ENCODE data around the gene NAA15.
"Not testable (repeated sequence)": the region's sequence is repeated elsewhere in the genome, so short reads cannot be mapped to it uniquely, and the experiment has no call there.

Gene NAA15

DNA sequence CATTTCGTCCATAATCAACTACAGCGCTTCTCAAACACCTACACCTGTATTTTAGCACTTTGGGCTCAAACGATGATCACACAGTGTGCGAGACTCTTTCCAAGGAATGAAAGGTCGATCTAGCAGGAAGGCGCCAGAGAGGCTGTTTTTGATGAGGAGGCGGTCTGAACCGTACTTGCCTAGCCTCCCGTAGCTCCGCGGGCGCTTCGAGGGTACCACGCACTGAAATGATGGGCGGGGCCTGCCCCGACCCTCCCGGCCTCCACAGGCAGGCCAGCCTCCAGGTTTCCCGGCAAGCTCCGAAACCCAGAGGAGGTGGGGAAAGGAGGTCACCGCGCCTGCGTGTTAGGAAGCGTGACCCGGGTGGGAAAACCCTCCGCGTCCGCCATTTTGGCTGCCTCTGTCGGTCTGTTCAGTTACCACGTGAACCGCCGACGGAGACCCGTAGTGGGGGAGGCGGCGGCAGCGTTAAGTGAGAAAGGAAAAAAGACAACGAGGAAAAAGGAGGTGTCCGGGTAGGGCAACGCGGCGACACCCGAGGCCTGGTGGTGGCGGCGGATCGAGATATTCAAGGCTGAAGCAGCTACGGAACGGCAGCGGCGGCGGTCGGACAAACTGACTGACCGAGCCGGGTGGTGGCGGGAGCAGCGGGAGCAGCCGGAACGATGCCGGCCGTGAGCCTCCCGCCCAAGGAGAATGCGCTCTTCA, at the start of gene NAA15:
TSS of gene NAA15 (plus strand) at position 393 of the 708 bp plus-strand sequence. CDS start at position 666, 273 bp downstream.
- peak; percentile 99 for DNase-seq (ENCODE audit: low spot score)

DNA sequence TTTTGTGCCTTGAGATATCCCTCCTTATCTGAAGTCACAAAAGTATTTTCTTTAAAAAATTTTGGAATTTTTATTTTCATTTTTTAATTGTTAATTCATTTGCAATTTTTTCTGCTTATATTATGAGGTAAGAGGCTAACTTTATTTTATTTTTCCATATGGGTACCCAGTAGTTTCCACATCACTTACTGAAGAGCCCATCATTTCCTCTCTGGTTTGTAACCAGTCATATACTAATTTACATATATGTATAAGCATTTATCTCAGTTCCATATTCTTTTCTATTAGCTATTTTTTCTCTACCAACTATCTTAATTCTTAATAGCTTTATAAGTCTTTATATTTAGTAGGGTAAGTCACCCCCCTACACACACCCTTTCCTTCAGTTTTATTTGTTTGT, 48.3 kb upstream of the NAA15 start:
- DNase-seq (ENCODE audit: low spot score): no peak

DNA sequence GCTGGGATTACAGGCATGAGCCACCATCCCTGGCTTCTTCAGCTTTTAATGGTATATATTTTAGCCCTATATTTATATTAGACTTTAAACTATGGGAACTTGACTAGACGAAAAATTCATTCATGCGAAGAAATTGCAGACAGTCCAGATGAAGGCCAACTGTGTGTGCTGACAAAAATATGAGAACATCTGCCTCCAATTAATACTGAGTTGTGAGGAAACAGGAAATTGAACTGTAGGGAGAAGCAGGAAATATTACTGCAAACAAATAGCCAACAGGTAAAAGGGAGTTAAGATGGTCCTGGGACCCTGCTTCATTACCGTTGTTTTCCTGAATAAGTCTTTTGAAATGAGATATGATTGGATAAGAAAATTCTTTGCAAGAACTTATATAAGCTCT, 47.6 kb upstream of the NAA15 start:
- DNase-seq (ENCODE audit: low spot score): peak; percentile 22

DNA sequence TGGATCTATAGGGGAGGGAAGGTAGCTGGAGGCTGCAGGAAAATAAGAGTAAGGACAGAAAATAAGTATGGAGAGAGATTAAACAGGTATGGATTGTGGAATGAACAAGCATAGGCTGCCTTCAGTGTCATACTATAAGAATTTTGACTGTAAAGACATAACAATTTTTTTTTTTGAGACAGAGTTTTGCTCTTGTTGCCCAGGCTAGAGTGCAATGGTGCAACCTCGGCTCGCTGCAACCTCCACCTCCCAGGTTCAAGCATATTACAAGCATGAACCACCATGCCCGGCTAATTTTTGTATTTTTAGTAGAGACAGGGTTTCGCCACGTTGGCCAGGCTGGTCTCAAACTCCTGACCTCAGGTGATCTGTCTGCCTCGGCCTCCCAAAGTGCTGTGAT, 45.7 kb upstream of the NAA15 start:
- DNase-seq (ENCODE audit: low spot score): not testable (repeated sequence)

DNA sequence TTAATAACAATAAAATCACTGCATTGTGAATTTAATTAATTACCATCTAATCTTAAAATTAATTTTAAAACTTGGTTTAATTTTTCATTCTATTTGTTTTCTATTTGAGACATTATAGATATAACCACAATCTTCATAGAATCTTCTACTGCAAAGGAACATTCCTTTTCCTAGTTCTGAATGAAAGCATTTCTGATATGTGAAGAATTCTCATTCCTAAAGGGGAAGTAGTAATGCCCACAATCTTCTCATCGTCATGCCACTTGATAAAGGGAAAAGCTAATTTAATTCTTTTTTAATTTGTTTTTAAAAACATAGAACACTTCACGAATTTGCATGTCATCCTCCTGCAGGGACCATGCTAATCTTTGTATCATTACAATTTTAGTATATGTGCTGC, 45.0 kb upstream of the NAA15 start:
- DNase-seq (ENCODE audit: low spot score): no peak

DNA sequence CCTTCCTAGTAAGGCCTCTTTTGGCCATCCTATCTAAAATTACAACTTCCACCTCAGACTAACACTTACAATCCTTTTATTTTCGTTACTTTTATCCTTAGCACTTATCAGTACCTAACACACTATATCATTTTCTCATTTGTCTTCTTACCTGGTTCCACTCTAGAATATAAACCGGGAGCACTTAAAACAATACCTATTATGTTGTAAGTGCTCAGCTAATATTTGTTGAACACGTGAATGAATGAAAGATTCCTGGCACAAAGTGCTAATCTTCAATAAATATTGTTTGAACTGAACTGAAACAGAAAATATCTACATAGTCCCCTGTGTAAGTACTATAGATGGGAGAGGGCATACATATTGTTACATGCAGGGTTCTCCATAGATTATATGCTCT, 35.7 kb upstream of the NAA15 start:
- no peak for DNase-seq (ENCODE audit: low spot score)

DNA sequence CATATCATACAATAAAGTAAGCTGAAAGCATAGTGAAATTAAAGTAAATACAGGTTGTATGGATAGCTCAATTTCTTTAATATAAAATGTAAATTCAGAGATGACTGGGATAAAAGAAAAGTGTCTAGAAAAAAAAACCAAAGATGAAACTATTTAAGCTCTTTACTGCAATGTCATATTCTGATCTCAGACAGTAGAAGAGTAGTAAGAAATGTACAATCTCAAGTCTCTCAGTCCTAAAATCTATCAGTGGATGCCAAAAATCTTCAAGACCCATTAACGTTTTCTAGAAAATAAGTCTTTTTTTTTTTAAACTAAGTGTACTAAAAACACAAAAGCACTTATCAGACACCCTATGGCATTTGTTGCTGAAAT, 35.1 kb upstream of the NAA15 start:
- no peak for DNase-seq (ENCODE audit: low spot score)

DNA sequence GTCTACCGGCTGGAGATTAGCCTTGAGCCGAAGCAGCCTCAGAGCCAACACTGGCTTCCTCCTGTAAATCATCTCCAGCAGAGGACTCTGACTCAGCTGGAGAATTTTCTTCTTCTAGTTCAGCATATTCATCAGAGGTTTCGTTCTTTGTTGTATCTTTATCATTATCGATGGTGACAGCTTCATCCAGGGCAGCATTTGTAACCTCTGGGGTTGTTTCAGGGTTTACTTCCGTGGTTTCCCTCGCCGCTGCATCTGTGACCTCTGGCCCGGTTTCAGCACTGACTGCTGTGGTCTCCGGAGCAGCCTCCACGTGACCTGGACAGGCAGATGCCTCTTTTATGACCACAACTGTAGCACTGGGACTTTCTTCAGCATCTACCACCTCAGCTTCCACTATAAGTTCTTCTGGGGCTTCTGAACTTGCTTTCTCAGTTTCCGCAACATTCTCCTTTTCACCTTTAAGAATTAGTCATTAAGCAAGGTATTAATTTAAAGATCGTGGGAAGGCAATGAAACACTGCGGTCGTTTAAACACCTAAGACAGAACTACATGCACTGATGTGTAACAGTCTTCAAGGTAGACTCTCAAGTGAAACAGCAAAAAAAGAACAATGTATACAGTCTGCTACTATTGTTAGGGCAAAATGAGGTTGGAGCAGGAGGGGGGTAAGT, 34.6 kb upstream of the NAA15 start:
- DNase-seq (ENCODE audit: low spot score): peak; percentile 79

DNA sequence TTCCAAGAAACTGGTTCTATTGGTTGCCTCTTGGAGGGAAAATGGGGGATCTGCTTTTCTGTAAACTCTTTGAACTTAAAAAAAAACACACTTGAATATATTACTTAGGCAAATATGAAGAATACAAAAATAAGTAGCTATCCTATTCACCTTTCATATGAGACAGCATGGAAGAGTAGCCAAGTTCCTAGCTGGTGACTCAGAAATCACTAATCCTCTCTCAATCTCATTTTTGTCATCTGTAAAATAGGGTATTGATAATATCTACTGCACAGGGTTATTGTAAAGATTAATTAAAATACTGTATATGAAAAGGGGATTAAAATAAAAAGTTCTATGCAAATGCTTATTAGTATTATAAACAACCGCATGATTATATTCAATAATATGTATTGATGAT, 34.0 kb upstream of the NAA15 start:
- no peak for DNase-seq (ENCODE audit: low spot score)

DNA sequence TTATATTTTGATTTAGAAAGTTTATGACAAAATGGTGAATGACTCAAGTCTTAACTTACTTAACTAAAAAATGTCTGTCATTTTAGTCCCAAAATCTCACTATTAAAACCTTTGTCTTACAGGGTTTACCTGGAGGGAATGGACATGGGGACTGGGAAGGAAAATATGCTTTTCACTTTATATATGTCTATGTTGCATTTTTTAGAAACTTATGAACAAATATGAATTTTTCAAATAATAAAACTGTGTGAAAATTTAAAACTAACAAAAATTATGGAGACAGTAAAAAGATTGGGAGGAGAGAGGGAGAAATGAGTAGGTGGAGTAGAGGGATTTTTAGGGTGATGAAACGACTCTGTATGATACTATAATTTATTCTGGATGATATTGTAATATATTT, 27.5 kb upstream of the NAA15 start:
- DNase-seq (ENCODE audit: low spot score): no peak

DNA sequence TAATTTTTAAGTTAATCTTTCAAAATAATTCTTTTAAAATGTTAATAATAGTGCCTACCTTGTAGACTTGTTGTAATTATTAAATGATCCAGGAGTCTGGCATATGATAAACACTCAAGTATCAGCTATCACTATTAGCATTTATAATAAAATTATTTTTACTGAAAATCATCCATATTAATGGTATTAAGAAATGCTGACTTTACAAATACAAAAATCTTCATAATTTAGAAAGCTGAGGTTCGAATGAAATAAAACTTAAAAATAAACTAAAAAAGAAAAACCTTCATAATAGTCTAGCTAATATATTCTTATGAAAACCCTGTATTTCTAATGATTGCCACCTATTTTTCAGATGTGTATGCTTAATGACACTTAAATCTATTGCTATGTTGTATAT, 26.5 kb upstream of the NAA15 start:
- no peak for DNase-seq (ENCODE audit: low spot score)

DNA sequence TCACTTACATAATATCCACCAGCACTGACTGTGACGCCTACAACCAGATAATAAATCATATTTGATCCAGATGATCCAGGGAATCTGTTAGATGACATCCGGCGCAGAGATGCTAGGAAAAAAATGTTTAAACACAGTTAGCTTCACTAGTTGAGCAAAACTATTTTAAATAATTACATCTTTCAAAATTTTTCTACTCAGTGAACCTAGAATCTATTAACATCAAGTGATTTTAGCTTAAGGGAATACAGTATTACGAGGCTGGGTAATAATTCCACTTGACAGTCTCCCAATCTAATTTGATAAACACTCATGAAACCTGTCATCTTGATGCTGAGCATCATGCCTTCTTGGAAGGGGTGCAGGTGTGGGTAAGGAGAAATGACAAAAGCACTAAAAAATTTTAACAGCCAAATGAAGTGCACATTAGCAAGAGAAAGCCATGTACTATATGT, 26.0 kb upstream of the NAA15 start:
- no peak for DNase-seq (ENCODE audit: low spot score)

DNA sequence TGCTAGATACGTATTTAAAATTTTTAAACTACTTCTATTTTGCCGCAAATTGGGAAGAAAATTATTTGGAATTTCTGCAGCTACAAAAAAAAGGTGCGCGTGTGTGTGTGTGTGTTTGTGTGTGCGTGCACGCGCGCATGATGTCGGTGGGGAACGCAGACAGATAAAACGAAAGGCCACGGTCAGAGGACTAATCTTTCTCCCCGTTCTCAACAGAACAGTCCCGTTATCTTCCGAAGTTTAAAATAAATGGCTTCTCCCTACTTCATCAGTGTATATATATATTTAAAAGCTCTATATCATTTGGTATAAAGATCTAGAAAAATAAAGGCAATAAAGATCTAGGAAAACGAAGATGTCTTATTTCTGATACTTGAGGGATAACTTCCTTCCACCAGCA, 22.8 kb upstream of the NAA15 start:
- DNase-seq (ENCODE audit: low spot score): no peak

DNA sequence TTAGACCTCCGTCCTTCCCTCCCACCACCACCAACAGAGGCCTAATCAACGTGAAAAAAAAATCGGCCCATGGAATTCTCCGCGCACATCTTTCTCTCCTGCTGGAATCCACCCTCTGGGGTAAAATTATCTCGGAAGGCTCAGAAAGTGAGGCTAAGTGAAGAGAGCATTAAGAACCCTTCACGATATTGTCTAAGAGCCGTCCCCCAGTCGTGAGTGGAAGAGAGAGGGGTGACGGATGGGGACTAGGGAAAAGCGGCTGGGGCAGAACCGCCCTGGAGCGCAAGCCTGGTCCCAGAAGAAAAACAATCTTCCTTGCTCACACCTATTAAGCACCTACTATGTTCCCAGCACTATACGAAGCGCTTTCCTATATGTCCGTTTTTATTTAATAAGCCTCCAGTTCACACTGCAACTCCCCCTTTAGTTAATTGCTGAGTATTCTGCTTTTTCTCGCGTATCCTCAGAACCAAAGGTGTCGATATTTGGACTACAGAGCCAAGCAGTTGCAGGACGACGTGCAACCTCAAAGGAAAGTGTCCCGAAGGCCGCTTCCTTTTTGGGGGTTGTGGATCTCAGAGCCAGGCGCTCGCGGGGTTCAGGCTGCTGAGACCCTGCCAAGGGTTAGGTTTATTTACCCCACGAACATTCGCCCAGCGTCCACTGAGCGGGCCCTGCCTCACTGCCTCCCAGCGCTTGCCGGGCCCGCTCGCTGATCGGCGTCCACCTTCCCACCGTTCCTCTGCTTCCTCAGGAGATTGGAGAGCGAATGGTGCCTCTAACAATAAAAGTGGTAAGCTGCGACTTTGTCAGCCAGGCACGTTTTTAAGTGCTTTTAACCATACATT, 22.2 kb upstream of the NAA15 start:
- peak; percentile 49 for DNase-seq (ENCODE audit: low spot score)

DNA sequence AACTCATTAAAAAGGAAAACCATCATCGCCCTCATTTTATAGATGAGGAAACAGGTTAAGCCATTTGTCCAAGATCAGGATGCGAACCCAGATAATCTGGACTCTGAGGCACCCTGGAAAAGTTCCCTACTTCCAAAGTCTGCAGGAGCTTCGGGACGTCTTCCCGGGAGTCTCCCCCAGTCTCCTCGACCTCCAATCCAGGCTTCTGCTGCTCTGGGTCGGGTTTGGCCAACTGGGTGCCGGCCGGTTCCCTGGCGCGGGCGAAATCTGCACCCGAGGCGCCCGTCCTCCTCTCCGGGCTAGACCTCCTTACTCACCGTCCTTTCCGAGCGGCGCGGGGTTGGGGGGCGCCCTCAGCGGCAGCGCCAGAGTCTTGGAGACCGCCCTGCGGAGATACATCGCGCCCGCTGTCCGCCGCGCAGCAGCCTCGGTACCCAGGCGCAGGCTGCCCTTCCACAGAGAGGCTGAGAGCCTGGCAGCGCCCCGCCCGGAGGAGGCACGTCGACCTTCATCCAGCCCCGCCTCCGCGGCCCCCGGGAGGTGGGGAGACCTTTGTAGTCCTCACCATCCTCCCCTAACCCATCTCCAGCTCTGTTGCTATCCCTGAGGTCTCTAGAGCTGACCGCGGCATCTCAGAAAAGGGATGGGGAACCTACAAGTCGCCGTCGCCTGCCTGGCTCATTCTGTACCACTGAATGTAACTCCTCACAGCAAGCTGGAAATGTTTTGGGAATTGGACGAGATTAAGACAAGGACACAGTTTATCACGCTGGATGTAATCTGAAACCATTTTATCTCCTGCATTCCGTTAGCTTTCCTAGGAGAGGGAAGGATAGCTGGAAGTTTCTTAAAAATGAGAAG, 21.3 kb upstream of the NAA15 start, which contains the start of gene MGARP:
TSS of gene MGARP (minus strand) at position 466 of the 861 bp plus-strand sequence. CDS start at position 399, 67 bp downstream.
- peak; percentile 60 for DNase-seq (ENCODE audit: low spot score)

DNA sequence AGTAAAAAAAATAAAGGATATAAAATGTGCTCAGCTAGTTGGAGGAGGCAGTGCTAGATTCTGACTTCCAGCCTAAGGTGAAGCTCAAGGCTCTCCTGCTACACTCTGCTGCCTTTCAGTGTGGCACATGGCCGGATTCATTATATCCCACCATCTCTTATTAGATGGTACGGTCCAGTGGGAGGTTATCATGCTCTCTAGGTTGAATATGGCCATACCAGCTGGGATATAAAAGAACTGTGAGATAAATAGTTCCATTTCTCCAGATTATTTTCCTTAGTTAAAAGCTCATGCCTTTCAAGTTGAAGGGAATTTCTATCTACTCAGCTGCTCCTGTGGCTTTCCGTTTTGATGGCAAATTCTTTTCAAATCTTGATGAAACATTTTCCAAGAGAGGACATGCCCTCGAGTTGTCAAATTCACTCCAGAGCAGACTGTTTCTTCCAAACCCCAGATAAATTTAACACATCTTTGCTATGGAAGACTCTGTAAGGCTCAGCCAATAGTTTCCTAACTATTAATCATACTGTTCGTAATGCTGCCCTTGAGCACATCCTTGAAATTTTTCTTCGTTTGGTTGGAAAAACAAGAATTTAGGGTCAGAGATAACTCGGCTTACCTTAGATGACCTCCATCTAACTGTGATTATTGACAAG, 19.1 kb upstream of the NAA15 start:
- peak; percentile 44 for DNase-seq (ENCODE audit: low spot score)

DNA sequence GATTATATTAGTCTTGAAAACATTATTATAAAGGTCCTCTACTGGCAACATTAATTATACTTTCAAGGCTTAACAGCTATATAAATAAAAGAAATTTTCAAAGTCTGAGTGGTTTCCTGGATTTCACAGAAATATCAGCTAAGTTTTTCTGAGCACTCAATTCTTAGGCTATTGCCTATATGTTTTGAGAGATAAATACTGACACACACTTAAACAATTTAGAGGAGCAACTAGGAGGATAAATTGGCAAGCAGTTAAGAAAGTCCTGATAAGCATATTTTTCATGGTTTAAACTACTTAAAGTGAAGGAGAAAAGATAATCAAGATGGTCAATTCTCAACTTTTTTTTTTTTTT, 18.6 kb upstream of the NAA15 start:
- no peak for DNase-seq (ENCODE audit: low spot score)

DNA sequence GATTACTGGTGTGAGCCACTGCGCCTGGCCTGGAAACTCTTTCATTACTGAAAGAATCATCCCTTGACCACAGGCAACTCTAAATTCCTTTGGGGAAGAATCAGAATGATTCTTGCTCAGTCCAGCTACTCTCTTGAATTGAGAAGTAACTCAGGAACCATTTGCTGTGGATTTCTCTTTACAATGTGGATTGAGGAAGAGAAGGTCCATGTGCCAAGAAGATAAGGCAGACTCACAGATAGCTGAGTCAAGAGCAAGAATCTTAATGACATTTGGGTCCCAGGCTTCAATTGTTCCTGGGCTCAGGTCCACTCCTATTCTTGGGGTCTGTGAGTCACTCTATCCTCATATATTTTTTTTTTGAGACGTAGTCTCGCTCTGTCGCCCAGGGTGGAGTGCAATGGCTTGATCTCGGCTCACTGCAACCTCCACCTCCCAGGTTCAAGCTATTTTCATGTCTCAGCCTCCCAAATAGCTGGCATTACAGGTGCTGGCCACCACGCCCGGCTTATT, 15.1 kb upstream of the NAA15 start:
- no peak for DNase-seq (ENCODE audit: low spot score)

DNA sequence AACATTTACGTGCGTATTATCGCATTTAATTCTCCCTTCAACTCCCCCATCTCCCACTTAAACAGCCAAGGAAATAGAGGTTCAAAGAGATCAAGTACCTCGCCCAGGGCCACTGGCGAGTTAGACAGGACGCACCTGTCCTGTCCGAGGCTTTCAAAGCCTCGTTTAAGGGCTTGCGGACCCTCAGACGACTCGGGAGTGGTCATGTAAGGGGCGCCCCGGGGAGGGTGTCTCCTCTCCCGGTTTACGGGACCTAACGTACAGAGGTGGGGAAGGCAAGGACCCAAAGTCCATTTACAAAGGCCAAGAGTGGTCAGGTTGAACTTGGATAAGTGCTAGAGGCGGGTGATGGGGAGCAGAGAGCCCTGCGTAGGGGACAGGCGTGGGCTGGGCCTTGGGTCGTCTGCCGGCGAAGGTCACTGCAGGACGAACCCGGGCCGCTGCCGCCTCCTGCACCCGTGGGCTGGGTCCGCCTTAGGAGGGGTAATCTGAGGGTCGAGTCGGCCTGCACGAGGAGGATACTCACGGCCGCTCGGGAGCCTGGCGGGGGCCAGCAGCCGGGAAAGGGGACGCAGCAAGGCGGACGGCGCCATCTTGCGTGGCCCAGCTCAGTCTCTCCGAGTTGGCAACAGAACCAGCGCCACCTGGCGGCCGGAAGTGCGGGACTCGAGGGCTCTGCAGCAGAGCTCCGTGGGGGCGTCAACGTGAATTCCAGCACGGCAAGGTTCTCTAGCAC, 5.9 kb upstream of the NAA15 start:
- peak; percentile 92 for DNase-seq (ENCODE audit: low spot score)

DNA sequence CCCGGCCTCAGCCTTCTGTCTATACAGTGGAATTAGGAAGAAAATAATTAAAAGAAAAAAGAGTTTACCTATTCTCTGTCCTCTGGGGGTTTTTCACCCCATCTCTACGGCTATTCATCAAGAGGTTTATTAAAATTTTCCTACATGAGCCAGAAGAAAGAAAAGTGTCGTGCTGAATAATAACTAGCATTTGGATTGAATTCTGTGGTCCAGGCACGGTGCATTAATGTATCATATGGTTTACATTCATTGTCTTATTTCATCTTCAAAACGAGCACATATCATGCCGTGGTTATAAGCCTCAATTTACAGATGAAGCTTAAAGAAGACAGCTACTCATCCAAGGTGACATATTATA, 5.4 kb upstream of the NAA15 start:
- no peak for DNase-seq (ENCODE audit: low spot score)
